GM12891 (cell line): Measurements from ENCODE around the gene TCP11.

ENCODE experiments used
- DNase-seq: peaks from one replicate; pipeline ENCODE4 v3.0.0; 2011; ENCODE audit warnings: low spot score; ENCODE audit not compliant: insufficient read length
- FAIRE-seq: peaks from 2 replicates; lab custom pipeline; 2011; peaks lifted over from hg19 to GRCh38; lab: Jason Lieb, UNC
- PAX5 ChIP-seq: IDR thresholded peaks from 2 replicates; pipeline ENCODE4 v1.6.1; 2011; ENCODE audit warnings: low read length, moderate library complexity, mild to moderate bottlenecking; ENCODE audit not compliant: insufficient read depth, severe bottlenecking
- POLR2A ChIP-seq: IDR thresholded peaks from 2 replicates; pipeline ENCODE4 v1.6.1; 2011; ENCODE audit warnings: low read depth, low read length, control low read depth
- POLR2AphosphoS5 ChIP-seq: IDR thresholded peaks from 2 replicates; pipeline ENCODE4 v1.6.1; 2011; ENCODE audit warnings: low read depth, low read length, control low read depth
- POU2F2 ChIP-seq: IDR thresholded peaks from 2 replicates; pipeline ENCODE4 v1.6.1; 2011; ENCODE audit warnings: low read depth, mild to moderate bottlenecking, control low read depth, low read length, moderate library complexity
- SPI1 ChIP-seq: IDR thresholded peaks from 2 replicates; pipeline ENCODE4 v1.6.1; 2011; ENCODE audit warnings: low read depth, low read length, control low read depth
- TAF1 ChIP-seq: IDR thresholded peaks from 2 replicates; pipeline ENCODE4 v1.6.1; 2011; ENCODE audit warnings: low read depth, low read length, control low read depth

TCP11 gene

DNA sequence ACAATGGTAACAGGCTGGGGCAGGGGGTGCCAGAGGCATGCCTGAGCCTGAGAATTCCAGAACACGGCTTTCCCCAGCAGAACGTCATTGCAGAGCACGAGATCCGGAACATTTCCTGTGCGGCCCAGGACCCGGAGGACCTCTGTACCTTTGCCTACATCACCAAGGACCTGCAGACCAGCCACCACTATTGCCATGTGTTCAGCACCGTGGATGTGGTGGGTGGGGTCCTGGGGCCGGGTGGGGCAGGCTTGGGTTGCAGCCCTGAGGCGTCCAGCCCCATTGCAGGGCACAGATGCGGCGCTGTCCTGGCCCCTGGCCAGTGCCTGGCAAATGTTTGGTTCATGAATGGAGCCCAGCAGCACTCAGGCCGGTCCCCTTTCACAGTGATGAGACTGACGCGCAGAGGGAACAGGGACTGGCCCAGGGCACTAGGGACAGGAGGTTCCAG is 57.1 kb downstream of the TCP11 start:
- TF ChIP-seq TAF1 (no peak), POU2F2 (no peak), POLR2A (no peak), PAX5 (no peak), SPI1 (no peak), POLR2AphosphoS5 (no peak)
- FAIRE-seq: no peak
- peak; percentile 6 for DNase-seq

DNA sequence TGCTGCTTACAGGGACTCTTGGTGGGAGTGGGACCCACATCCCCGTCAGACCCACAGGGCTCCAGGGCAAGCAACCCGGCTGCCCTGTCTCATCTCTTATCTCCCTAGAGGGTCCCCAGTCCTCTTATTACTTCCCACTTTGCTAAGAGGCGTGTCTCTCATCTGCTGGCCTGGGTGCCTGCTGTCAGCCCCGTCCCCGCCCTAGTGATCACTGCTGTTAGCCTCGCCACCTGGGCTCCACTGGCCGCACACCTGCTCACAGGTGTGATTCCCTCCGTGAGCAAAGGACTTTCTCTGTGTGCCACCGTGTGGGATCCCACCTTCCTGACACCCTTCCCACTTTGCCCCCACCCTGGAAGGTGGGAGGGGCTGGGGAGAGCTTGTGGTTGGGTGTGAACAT is 57.6 kb downstream of the TCP11 start:
- TF ChIP-seq PAX5 (no peak), SPI1 (no peak)
- no peak for FAIRE-seq
- DNase-seq: peak; percentile 14

DNA sequence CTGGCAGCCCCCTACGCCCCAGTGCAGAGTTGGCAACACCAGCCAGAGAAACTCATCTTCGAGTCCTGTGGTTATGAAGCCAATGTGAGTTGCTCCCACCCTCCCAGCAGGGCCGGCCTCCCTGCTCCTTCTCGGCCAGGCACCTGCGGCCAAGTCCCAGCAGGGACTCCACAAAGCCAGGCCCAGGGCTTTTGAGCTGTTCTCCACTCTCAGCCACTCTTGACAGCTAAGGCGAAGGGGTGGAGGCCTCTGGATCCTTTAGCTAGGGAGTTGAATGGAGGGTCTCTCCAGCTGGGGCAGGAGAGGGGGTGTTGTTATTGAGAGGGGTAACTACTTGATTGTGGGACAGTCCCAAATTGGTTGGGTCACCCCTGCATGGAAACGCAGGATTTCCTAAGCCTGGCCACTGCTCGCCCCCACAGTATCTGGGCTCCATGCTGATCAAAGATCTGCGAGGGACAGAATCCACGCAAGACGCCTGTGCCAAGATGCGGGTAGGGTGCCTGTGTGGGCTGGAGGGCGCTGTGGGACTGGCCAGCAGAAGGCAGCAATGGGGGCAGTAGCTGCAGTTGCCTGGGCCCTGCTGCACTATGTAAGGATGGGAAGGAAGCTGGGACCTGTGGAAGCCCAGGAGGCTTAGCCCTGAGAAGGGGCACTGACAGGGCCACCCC is 58.3 kb downstream of the TCP11 start:
- TF ChIP-seq POU2F2 (no peak), PAX5 (no peak), POLR2A (no peak), POLR2AphosphoS5 (no peak), TAF1 (no peak), SPI1 (no peak)
- FAIRE-seq (no peak), DNase-seq (peak; percentile 11)

DNA sequence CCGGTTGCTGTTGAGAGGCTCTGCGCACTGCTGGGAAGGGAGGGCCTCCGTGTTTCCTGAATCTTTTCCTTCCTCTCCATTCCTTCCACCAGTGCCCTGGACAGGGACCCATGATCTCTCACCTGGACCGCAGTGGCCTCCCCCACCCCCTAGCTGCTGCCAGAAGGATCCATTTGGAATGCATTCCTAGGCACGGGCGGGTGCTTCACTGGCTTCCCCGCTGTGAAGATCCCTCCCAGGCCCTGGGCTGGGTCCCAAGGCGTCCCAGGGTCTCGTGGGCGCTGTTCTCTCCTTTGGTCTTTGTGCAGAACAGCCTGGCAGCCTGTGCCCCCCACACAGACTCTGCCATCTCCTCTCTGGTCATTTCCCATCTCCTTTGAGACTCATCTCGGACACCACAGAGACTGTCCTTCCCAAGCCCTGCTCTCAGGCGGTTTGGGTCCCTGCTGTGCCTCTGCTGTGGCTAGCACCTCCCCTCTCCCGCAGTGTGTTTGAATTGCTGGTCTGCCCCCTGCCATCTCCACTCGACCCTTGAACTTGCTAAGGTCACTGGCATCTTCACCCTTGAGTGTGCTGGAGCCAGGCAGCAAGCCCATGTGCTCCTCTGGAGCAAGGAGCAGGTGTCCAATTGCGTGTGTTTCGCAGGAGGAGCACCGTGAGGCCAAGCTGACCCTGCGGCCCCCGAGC is 59.0 kb downstream of the TCP11 start:
- FAIRE-seq (no peak), DNase-seq (no peak)
- no peak for TF ChIP-seq POU2F2
- no peak for TF ChIP-seq TAF1
- TF ChIP-seq PAX5: no peak
- TF ChIP-seq POLR2AphosphoS5: no peak
- no peak for TF ChIP-seq POLR2A
- TF ChIP-seq SPI1: no peak

DNA sequence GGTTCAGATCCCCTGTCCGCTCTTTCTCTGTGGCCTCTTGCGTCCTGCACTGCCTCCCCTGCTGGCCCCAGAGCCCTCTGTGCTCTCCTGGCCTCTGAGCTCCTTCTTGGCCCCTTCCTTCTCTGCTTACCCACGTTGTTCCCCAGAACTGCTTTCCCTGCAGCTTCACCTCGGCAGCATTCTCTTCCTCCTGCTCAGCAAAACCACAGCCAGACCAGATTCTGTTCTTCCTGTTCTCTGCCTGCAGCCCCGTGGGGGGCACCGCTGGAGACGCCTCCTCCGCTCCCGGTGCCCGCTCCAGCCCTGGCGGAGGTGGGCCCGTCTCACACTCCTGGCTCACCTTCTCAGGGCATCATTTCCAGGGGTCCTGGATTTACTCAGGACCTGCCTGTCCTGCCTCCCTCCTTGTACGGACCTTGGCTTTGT is 59.7 kb downstream of the TCP11 start:
- no peak for DNase-seq
- no peak for FAIRE-seq
- TF ChIP-seq POLR2AphosphoS5: no peak
- TF ChIP-seq POU2F2: no peak
- no peak for TF ChIP-seq SPI1
- TF ChIP-seq POLR2A: no peak
- no peak for TF ChIP-seq TAF1
- no peak for TF ChIP-seq PAX5

DNA sequence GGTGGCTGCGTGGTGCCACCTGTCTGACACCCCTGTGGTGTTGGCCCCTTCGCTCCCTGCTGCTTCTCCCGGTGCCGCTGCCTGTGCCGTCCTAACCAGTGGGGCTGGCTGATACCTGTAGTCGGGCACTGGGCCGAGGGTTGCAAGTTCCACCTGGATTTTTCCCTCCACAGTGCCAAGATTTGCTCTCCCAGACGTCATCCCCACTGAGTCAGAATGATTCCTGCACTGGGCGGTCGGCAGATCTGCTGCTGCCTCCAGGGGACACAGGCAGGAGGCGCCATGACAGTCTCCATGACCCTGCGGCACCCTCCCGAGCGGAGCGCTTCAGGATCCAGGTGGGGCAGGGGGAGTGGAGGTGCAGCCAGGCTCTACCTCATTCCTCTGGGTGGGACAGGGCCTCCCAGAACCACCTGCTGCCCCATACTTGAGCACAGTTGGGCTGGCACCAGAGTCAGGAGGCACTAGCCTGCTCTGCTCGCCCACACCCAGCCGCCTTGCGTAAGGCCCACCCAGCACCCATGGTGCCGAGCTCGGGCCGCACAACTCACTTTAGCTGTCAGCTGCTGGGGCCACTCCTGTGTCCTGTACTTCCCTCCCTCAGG is 60.2 kb downstream of the TCP11 start:
- TF ChIP-seq SPI1: no peak
- no peak for TF ChIP-seq POLR2A
- no peak for TF ChIP-seq PAX5
- TF ChIP-seq TAF1: no peak
- no peak for TF ChIP-seq POU2F2
- no peak for TF ChIP-seq POLR2AphosphoS5
- DNase-seq (no peak), FAIRE-seq (no peak)

DNA sequence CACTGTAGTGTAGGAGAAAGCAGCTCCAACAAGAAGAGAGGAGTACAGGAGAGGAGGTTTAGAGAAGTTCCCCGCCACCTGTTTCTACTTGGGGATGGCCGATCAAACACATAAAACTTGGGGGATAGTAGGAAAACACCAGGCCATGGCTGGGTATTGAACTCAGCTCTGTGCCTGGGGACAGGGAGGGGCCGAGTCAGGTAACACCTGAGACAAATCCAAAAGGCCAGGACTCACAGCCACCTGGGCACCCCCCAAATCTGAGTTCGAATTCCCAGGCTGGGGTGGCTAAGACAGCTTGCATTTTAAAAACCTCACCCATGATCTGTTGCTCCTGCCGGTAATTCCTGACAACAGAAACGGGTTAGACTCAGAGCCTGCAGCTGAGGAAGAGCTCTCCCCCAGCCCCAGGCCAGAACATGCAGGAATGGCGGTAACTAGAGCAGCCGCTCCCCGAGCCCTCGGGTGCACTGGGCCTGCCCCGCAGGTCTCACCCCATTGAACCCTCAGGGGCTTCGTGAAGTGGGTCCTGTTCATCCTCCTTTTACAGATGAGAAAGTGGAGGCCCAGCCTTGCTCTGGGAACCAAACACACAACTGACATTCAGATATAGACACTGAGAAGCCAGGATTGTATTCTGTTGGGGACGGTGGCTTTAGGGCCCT is 61.0 kb downstream of the TCP11 start:
- no peak for FAIRE-seq
- DNase-seq: no peak

DNA sequence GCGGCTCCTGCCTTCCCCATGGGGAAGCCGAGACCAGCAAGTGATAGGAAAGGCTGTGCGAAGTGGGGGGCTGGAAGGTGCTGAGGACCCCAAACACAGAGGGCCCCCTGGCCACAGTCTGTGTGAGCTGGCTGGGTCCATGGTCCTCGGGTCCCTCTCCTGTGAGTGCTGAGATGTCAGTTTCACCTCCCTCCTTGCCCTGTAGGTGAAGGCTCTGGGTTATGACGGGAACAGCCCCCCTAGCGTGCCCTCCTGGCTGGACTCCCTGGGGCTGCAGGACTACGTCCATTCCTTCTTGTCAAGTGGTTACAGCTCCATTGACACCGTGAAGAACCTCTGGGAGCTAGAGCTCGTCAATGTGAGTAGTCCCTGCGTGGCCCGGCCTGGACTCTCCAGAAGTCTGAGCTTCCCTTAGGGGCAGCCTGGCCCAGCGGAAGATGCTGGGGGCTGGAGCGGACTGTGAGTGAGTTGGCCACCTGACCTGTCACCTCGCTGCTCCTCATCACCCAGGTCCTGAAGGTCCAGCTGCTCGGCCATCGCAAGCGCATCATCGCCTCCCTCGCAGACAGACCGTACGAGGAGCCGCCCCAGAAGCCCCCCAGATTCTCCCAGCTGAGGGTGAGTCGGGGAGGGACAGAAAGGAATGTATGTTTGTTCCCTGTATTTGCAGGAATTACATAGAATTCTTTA is 61.7 kb downstream of the TCP11 start:
- TF ChIP-seq SPI1: no peak
- no peak for TF ChIP-seq POLR2A
- TF ChIP-seq POU2F2: no peak
- no peak for TF ChIP-seq POLR2AphosphoS5
- TF ChIP-seq PAX5: no peak
- DNase-seq: no peak
- FAIRE-seq: no peak

More for the DNA sequence above, 61.0 kb downstream of the TCP11 start:
- TF ChIP-seq TAF1 (no peak), POLR2A (no peak), POU2F2 (no peak), SPI1 (no peak), POLR2AphosphoS5 (no peak), PAX5 (no peak)

DNA sequence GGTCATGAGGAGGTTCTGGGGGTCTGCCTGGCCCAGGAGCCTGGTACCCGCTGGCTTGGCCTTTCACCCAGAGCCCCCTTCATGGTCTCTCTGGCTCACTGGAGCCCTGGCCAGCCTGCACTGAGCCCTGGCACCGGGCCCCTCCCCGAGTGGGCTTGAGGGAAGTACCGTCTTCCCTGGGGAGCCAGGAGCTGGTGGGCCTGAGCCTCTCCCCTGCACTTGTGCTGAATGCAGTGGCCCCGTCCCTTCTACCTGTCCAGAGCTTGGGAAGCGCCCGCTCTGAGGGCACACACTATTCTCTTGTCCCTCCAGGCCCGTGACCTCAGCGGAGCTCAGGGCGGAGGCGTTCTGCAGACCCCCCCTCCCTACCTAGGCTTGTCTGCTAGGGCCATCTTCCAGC is 62.2 kb downstream of the TCP11 start:
- FAIRE-seq (no peak), DNase-seq (no peak)
- TF ChIP-seq POLR2A (no peak), POU2F2 (no peak), POLR2AphosphoS5 (no peak), TAF1 (no peak), SPI1 (no peak), PAX5 (no peak)
